ENCODE data around the gene ELOVL1. TPM values are rescaled to one million over a fixed set of nuclear protein-coding genes. Genes with fewer than 3 reads are reported as not detected.

ELOVL1 gene
- total RNA-seq, 2 donors from 2014 or later: 24.3 to 41.4 TPM

DNA sequence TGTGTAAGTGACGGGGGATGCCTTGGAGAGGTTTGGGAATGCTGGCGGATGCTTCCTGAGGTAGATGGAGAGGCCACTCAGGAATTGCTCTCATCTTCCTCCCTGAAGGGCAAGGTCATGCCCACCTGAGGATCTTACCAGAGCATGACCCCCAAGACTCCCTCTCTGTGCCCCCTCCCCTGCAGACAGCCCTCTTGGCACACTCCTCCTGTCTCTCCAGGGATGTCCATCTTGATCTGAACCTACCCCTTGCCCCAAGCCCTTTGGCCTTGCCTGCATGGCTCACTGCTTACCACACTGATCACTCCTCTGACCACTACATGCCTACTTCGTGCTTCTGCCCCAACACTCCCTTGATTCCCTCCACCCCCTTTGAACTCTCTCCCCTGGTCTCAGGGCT is 48.0 kb downstream of the ELOVL1 start:
- H3K27ac ChIP-seq: no peak overlapping the region
- H3K4me1 ChIP-seq: no peaks in the 10 kb centered on the region
- no peaks in the 10 kb centered on the region for H3K36me3 ChIP-seq
- DNase-seq (ENCODE audit: low spot score): no peak
- no peak overlapping the region for H3K4me3 ChIP-seq
- TF ChIP-seq, protein P1, sequence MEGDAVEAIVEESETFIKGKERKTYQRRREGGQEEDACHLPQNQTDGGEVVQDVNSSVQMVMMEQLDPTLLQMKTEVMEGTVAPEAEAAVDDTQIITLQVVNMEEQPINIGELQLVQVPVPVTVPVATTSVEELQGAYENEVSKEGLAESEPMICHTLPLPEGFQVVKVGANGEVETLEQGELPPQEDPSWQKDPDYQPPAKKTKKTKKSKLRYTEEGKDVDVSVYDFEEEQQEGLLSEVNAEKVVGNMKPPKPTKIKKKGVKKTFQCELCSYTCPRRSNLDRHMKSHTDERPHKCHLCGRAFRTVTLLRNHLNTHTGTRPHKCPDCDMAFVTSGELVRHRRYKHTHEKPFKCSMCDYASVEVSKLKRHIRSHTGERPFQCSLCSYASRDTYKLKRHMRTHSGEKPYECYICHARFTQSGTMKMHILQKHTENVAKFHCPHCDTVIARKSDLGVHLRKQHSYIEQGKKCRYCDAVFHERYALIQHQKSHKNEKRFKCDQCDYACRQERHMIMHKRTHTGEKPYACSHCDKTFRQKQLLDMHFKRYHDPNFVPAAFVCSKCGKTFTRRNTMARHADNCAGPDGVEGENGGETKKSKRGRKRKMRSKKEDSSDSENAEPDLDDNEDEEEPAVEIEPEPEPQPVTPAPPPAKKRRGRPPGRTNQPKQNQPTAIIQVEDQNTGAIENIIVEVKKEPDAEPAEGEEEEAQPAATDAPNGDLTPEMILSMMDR (IDR thresholded peaks at IDR 0.05): no peak
- peaks cover 0 to 5% of the 10 kb centered on the region in 2 donors for H3K9me3 ChIP-seq
- H3K27me3 ChIP-seq: no peaks in the 10 kb centered on the region

DNA sequence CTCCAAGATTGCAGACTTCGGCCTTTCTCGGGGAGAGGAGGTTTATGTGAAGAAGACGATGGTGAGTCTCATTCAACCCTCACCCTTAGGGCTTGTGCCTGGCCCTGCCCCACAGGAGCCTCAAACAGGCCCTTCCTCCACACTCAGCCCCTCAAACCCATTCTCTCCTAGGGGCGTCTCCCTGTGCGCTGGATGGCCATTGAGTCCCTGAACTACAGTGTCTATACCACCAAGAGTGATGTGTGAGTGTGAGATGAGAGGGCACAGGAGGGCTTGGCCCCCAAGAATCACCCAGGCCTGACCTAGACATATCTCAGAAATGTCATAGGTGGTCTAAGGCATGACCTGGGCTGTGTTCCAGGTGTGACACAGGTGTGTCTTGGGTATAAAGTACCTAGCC is 48.5 kb downstream of the ELOVL1 start:
- TF ChIP-seq, protein P1 (IDR thresholded peaks at IDR 0.05): no peak
- peaks cover 0 to under 1% of the 10 kb centered on the region in 2 donors for H3K9me3 ChIP-seq
- H3K36me3 ChIP-seq: no peaks in the 10 kb centered on the region
- H3K27me3 ChIP-seq: no peaks in the 10 kb centered on the region
- H3K4me3 ChIP-seq: no peak overlapping the region
- no peaks in the 10 kb centered on the region for H3K4me1 ChIP-seq
- DNase-seq (ENCODE audit: low spot score): no peak
- H3K27ac ChIP-seq: no peak overlapping the region

DNA sequence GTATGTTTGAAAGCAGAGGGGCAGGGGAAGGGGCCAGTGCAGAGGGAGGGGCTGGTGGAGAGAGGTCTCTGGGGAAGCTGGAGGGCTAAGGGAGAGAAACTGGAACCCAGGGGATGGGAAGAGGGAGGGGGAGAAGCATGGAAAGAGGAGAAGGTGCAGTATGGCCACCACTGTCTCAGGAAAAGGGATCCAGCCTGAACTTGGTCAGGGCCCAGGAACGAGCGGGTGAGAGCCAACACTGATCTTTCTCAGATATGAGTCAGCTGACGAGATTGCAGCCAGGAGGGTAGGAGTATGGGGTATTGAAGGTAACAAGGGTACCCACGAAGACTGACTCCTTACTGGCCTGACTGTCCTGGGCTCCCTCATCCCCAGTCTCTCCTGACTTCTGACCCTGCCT is 49.0 kb downstream of the ELOVL1 start:
- Histone ChIP-seq H3K27me3 (no peaks in the 10 kb centered on the region), H3K9me3 (no peaks in the 10 kb centered on the region), H3K36me3 (no peaks in the 10 kb centered on the region), H3K4me3 (no peak overlapping the region), H3K27ac (no peak overlapping the region), H3K4me1 (no peaks in the 10 kb centered on the region)
- no peak for DNase-seq (ENCODE audit: low spot score)
- TF ChIP-seq, protein P1 (IDR thresholded peaks at IDR 0.05): no peak

DNA sequence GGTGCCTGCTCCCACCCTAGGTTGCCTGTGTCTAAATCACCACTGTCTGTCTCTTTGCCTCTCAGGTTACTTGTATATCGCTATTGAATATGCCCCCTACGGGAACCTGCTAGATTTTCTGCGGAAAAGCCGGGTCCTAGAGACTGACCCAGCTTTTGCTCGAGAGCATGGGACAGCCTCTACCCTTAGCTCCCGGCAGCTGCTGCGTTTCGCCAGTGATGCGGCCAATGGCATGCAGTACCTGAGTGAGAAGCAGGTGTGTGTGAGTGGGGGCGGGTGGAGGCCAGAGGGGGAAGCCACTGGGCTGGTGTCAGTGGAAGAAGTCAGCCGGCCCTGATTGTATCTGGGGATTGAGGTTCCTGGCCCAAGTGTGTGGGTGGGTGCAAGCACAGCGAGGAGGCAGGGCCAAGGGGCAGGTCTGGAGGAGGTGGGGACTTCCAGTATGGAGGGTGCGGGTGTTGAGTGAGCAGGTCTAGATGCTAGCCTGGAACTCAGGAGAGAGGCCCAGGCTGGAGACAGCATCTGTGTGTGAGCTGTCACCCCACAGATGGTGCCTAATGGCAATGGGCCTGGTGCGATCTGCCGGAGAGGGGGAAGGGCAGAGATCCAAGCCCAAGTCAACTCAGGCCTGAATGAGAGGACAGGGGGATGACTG is 49.9 kb downstream of the ELOVL1 start:
- Histone ChIP-seq H3K9me3 (no peaks in the 10 kb centered on the region), H3K4me3 (no peak overlapping the region), H3K27me3 (no peaks in the 10 kb centered on the region), H3K27ac (no peak overlapping the region), H3K36me3 (no peaks in the 10 kb centered on the region), H3K4me1 (no peaks in the 10 kb centered on the region)
- no peak for DNase-seq (ENCODE audit: low spot score)
- TF ChIP-seq, protein P1 (IDR thresholded peaks at IDR 0.05): no peak

DNA sequence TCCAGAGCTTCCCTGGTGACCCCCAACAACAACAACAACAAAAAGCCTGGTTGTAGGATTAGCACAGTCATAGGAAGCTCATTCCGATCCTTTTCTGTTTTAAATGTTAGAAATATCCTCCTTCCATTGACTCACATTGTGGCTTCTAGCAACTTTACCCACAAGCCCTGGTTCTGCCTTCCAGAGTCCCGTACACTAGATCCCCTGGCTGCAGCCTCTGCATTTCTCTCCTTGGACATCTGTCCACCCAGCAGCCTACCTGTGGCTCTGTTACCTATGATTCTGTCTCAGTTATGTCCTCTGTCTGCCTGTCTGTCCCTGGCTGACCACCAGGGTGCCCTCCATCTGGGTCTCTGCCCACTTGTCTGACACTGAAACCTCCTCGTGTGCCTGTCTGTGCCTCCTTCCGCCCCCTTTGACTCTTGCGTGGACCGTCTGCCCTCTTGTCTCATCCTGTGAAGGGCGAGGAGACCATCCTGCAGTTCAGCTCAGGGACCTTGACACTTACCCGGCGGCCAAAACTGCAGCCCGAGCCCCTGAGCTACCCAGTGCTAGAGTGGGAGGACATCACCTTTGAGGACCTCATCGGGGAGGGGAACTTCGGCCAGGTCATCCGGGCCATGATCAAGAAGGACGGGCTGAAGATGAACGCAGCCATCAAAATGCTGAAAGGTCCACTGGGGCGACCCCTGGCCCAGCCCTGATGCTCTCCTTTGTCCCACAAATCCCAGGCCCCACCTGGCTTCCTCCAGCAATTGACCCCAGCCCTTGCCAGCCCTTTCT is 50.9 kb downstream of the ELOVL1 start:
- no peaks in the 10 kb centered on the region for H3K9me3 ChIP-seq
- H3K36me3 ChIP-seq: no peaks in the 10 kb centered on the region
- no peak overlapping the region for H3K27ac ChIP-seq
- no peak overlapping the region for H3K4me3 ChIP-seq
- TF ChIP-seq, protein P1 (IDR thresholded peaks at IDR 0.05): no peak
- H3K4me1 ChIP-seq: no peaks in the 10 kb centered on the region
- H3K27me3 ChIP-seq: no peaks in the 10 kb centered on the region
- DNase-seq (ENCODE audit: low spot score): no peak

All from right atrium auricular region (tissue), 2 donors.